BLaER1 treated with 17β-estradiol and CSF1 and Interleukin-3, amounts not matched to agents 10 nM and 100 nM (cell line): ENCODE data around the gene HS6ST2.

Experiments used
- H3K27ac ChIP-seq, 11 experiments: shearing (Covaris generic); formaldehyde crosslinking; 2 replicates each; pipeline ENCODE4 v1.8.1; 2022
- H3K27me3 ChIP-seq, 11 experiments: shearing (Covaris generic); formaldehyde crosslinking; 2 replicates each; pipeline ENCODE4 v1.8.1; 2022
- H3K36me3 ChIP-seq, 11 experiments: shearing (Covaris generic); formaldehyde crosslinking; 2 replicates each; pipeline ENCODE4 v1.8.1; 2022
- H3K4me1 ChIP-seq, 10 experiments: shearing (Covaris generic); formaldehyde crosslinking; 2 replicates each; pipeline ENCODE4 v1.8.1; 2022
- H3K4me2 ChIP-seq, 11 experiments: shearing (Covaris generic); formaldehyde crosslinking; 2 replicates each; pipeline ENCODE4 v1.8.1; 2022
- H3K4me3 ChIP-seq, 10 experiments: shearing (Covaris generic); formaldehyde crosslinking; 2 replicates each; pipeline ENCODE4 v1.8.1; 2022
- H3K9ac ChIP-seq, 11 experiments: shearing (Covaris generic); formaldehyde crosslinking; 2 replicates each; pipeline ENCODE4 v1.8.1; 2022
- H3K9me3 ChIP-seq, 11 experiments: shearing (Covaris generic); formaldehyde crosslinking; replicated peaks in 1 of 11; 2 replicates each; pipeline ENCODE4 v1.8.1; 2022
- H4K20me1 ChIP-seq, 11 experiments: shearing (Covaris generic); formaldehyde crosslinking; 2 replicates each; pipeline ENCODE4 v1.8.1; 2022
- Cebpa-rat ChIP-seq, 11 experiments: shearing (Covaris generic); IDR thresholded peaks; 2 replicates each; pipeline ENCODE4 v1.8.1; 2022

Gene HS6ST2

DNA sequence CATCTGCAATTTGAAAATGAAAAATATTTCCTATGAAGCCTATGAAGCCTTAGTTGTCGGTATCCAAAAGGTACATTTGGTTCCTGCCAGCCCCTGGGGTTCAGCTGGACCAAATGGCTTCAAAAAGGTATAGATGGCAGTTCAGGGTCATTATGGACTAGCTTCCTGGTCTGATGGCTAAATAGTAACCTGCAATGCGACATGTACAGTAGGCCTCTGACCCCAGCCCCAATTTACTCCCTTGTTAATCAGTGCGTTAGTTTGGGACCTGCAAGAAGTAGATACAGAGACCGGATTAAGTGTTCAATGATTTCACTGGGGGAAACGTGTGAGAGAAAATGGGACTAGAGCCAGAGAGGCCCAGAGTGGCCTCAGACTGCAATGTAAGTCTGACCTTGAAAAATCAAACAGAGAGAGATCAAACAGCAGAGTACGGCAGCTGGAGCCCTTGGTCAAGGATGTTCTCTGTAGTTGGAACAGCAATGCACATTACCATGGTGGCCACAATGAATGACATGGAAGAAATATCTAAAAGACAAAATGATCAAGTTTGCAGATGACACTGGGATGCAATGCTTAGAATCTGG lies 354.6 kb downstream of the HS6ST2 start:
- TF ChIP-seq Cebpa-rat (IDR thresholded peaks at IDR 0.05) = no peak
- H3K4me3 ChIP-seq = no peak overlapping the region
- no peaks in the 10 kb centered on the region for H3K4me1 ChIP-seq
- H4K20me1 ChIP-seq = peaks cover 0 to 3% (median 0%) of the 10 kb centered on the region in 11 experiments; a peak in 1 of 22 replicates
- no peak overlapping the region for H3K9ac ChIP-seq
- H3K9me3 ChIP-seq = 0 out of 22 replicates have a peak, but pooled peaks cover 0 to 6% (median 0%) of the 10 kb centered on the region in 11 experiments
- H3K27ac ChIP-seq = no peak overlapping the region
- no peak overlapping the region for H3K4me2 ChIP-seq
- no peaks in the 10 kb centered on the region for H3K36me3 ChIP-seq
- peaks cover 90 to 100% (median 98%) of the 10 kb centered on the region in 11 experiments for H3K27me3 ChIP-seq

DNA sequence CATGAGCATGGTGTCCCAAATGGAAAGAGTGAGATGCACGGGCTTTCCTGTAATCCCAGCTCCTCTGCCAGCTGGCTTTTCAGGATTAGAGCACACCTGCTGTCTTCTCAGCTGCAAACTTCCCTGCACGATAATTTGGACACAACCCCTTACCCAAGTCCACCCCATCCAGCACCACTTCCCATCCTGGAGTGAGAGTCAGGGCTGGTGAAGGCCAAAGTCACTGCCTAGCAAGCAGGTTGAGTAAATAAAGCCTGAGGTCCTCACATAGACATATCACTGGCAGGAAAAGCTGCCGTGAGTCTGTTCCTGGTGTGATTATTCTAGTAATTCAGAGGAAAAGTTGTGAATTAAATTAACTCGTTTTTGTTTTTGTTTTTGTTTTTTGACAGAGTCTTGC lies 355.7 kb downstream of the HS6ST2 start:
- peaks cover 93 to 100% (median 98%) of the 10 kb centered on the region in 11 experiments for H3K27me3 ChIP-seq
- peaks cover 0 to 3% (median 0%) of the 10 kb centered on the region in 11 experiments; a peak in 1 of 22 replicates for H4K20me1 ChIP-seq
- H3K4me3 ChIP-seq = no peak overlapping the region
- H3K4me1 ChIP-seq = no peaks in the 10 kb centered on the region
- 0 out of 22 replicates have a peak, but pooled peaks cover 0 to 6% (median 0%) of the 10 kb centered on the region in 11 experiments for H3K9me3 ChIP-seq
- H3K9ac ChIP-seq = no peak overlapping the region
- no peak overlapping the region for H3K27ac ChIP-seq
- H3K4me2 ChIP-seq = no peak overlapping the region
- H3K36me3 ChIP-seq = no peaks in the 10 kb centered on the region
- no peak for TF ChIP-seq Cebpa-rat (IDR thresholded peaks at IDR 0.05)

GRCh38 chrX:132594999-132595398 lies 363.4 kb downstream of the HS6ST2 start:
- peaks cover 0 to 11% (median 0%) of the 10 kb centered on the region in 11 experiments; a peak in 2 of 22 replicates for H4K20me1 ChIP-seq
- peaks cover 93 to 100% (median 99%) of the 10 kb centered on the region in 11 experiments for H3K27me3 ChIP-seq
- peaks cover 0 to 11% (median 2%) of the 10 kb centered on the region in 10 experiments; a peak in 6 of 20 replicates for H3K4me1 ChIP-seq
- H3K4me2 ChIP-seq = no peak overlapping the region
- H3K9me3 ChIP-seq = no peaks in the 10 kb centered on the region
- no peaks in the 10 kb centered on the region for H3K36me3 ChIP-seq
- no peak for TF ChIP-seq Cebpa-rat (IDR thresholded peaks at IDR 0.05)
- no peak overlapping the region for H3K4me3 ChIP-seq
- H3K27ac ChIP-seq = no peak overlapping the region
- no peak overlapping the region for H3K9ac ChIP-seq

- Histone ChIP-seq H3K4me1 (peaks cover 0 to 11% (median 2%) of the 10 kb centered on the region in 10 experiments; a peak in 6 of 20 replicates), H3K9me3 (no peaks in the 10 kb centered on the region), H3K9ac (no peak overlapping the region), H3K36me3 (no peaks in the 10 kb centered on the region), H3K4me2 (no peak overlapping the region), H4K20me1 (peaks cover 0 to 11% (median 0%) of the 10 kb centered on the region in 11 experiments; a peak in 2 of 22 replicates), H3K4me3 (no peak overlapping the region), H3K27ac (no peak overlapping the region), H3K27me3 (peaks cover 93 to 100% (median 99%) of the 10 kb centered on the region in 11 experiments)
- no peak for TF ChIP-seq Cebpa-rat (IDR thresholded peaks at IDR 0.05)
These were observed 364.3 kb downstream of the HS6ST2 start for GRCh38 chrX:132594129-132594528.

DNA sequence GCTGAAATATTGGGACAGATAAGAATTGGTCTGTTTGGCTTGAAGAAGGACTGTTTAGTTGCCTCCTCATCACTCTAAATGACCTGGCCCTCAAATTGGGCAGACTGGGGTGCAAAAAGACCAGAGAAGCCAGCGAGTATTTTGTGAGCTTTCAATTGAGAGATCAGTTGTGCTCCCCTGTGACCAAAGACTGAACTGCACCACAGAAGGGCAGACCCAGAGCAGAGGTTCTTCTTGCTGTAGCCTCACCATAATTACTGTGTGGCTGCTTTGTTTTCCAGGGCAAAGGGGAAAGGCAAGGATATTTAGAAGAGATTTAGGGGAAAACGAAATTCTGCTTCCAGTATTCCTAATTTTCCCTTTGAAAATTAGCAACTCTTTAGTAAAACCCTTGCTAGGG lies 365.5 kb downstream of the HS6ST2 start:
- no peak for TF ChIP-seq Cebpa-rat (IDR thresholded peaks at IDR 0.05)

DNA sequence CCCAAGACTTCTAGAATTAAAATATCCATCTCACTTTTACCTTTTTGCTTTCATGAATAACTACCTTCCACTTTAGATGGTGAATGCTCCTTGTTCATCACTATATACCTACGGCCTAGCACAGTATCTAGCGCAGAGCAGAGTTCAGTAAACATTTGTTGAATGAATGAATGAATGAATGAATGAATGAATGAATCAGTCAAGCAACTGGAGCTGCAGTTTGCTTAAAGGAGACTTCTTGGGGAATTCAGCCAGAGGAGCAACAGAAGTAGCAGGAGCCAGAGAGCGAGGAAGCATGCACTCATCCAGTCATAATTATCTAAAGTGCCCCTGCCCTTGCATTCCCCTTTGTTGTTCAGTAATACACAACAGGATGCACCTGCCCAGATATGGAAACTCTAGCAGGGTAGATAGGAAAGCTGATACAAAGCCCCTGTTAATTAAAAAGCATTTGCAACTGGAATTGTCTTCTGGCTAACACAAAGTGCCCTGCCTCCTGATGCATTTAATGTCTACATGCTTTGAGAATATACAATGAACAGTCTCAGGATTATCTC lies 366.6 kb downstream of the HS6ST2 start:
- no peak overlapping the region for H3K9ac ChIP-seq
- H3K4me3 ChIP-seq = no peak overlapping the region
- peak overlapping the region in 7 of 11 experiments; percentile 5 to 39 (median 19); a peak in 9 of 22 replicates for H3K4me2 ChIP-seq
- no peaks in the 10 kb centered on the region for H3K36me3 ChIP-seq
- TF ChIP-seq Cebpa-rat (IDR thresholded peaks at IDR 0.05) = no peak
- peaks cover 0 to 3% (median 0%) of the 10 kb centered on the region in 11 experiments; a peak in 1 of 22 replicates for H3K9me3 ChIP-seq
- peaks cover 98 to 100% (median 99%) of the 10 kb centered on the region in 11 experiments for H3K27me3 ChIP-seq
- peaks cover 0 to 11% (median 2%) of the 10 kb centered on the region in 10 experiments; a peak in 6 of 20 replicates for H3K4me1 ChIP-seq
- peaks cover 0 to 11% (median 0%) of the 10 kb centered on the region in 11 experiments; a peak in 2 of 22 replicates for H4K20me1 ChIP-seq
- no peak overlapping the region for H3K27ac ChIP-seq

More for the DNA sequence above, 365.5 kb downstream of the HS6ST2 start:
- H3K27ac ChIP-seq = no peak overlapping the region
- H4K20me1 ChIP-seq = peaks cover 0 to 11% (median 0%) of the 10 kb centered on the region in 11 experiments; a peak in 3 of 22 replicates
- peaks cover 0 to 3% (median 0%) of the 10 kb centered on the region in 11 experiments; a peak in 1 of 22 replicates for H3K9me3 ChIP-seq
- peaks cover 97 to 100% (median 99%) of the 10 kb centered on the region in 11 experiments for H3K27me3 ChIP-seq
- no peaks in the 10 kb centered on the region for H3K36me3 ChIP-seq
- no peak overlapping the region for H3K4me3 ChIP-seq
- no peak overlapping the region for H3K9ac ChIP-seq
- no peak overlapping the region for H3K4me2 ChIP-seq
- peaks cover 0 to 11% (median 2%) of the 10 kb centered on the region in 10 experiments; a peak in 6 of 20 replicates for H3K4me1 ChIP-seq

DNA sequence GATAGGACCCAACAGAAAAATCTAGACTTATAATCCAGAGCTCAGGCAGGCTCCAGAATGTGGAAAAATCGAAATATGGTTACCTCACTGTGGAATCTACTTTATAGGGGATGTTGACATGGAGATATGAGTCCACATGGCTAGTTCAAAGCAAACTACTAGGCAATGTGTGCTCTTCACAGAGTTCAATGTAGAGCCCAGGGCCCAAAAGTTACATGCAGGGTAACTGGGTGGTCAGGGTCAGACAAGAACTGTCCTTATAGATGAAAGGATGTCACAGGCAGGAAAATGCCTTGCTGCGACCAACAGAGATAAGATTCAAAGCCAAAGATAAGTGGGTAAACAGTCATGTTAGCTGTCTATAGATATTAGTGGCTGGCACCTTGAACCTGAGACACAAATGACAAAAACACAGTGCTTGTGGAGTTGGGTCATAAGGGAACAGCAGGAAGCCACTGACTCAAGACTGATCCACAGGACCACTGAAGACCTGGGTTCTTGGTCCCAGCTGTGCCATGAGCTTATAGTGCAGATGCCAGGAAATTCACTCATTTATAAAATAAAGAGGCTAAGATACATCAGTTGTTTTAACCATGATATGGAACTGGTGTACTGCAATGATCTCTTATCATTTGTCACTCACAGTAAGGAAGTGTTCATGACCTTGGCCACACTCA lies 367.9 kb downstream of the HS6ST2 start:
- Histone ChIP-seq H3K9ac (no peak overlapping the region), H3K4me3 (no peak overlapping the region), H3K4me2 (no peak overlapping the region), H3K4me1 (peaks cover 0 to 11% (median 2%) of the 10 kb centered on the region in 10 experiments; a peak in 6 of 20 replicates), H3K27ac (no peak overlapping the region), H3K27me3 (peaks cover 99 to 100% (median 100%) of the 10 kb centered on the region in 11 experiments), H3K36me3 (no peaks in the 10 kb centered on the region), H3K9me3 (peaks cover 0 to 6% (median 0%) of the 10 kb centered on the region in 11 experiments; a peak in 2 of 22 replicates), H4K20me1 (peaks cover 0 to 11% (median 0%) of the 10 kb centered on the region in 11 experiments; a peak in 2 of 22 replicates)
- TF ChIP-seq Cebpa-rat (IDR thresholded peaks at IDR 0.05) = no peak

- no peak overlapping the region for H3K9ac ChIP-seq
- H3K9me3 ChIP-seq = peaks cover 0 to 6% (median 0%) of the 10 kb centered on the region in 11 experiments; a peak in 2 of 22 replicates
- no peak overlapping the region for H3K27ac ChIP-seq
- peaks cover 99 to 100% (median 100%) of the 10 kb centered on the region in 11 experiments for H3K27me3 ChIP-seq
- H3K4me3 ChIP-seq = no peak overlapping the region
- TF ChIP-seq Cebpa-rat (IDR thresholded peaks at IDR 0.05) = no peak
- H3K36me3 ChIP-seq = no peaks in the 10 kb centered on the region
- H4K20me1 ChIP-seq = no peaks in the 10 kb centered on the region; a peak in 3 of 22 replicates
- no peak overlapping the region for H3K4me2 ChIP-seq
- H3K4me1 ChIP-seq = no peaks in the 10 kb centered on the region
These were observed 373.5 kb downstream of the HS6ST2 start for GRCh38 chrX:132584936-132585335.

- H3K9me3 ChIP-seq = no peaks in the 10 kb centered on the region
- no peaks in the 10 kb centered on the region for H3K36me3 ChIP-seq
- TF ChIP-seq Cebpa-rat (IDR thresholded peaks at IDR 0.05) = no peak
- H3K9ac ChIP-seq = no peak overlapping the region
- no peak overlapping the region for H3K4me3 ChIP-seq
- H3K27me3 ChIP-seq = peaks cover 89 to 99% (median 98%) of the 10 kb centered on the region in 11 experiments
- no peaks in the 10 kb centered on the region for H3K4me1 ChIP-seq
- no peak overlapping the region for H3K4me2 ChIP-seq
- H3K27ac ChIP-seq = no peak overlapping the region
- H4K20me1 ChIP-seq = no peaks in the 10 kb centered on the region; a peak in 1 of 22 replicates
These were observed 381.5 kb downstream of the HS6ST2 start for GRCh38 chrX:132576939-132577338.
